ENCODE results near the gene PGAP6.
A peak's percentile ranks its signal among the peaks of the same experiment; 100 is the strongest.

PGAP6 gene

GRCh38 chr16:324451-325334 is 57.1 kb downstream of the PGAP6 start:
- DNase-seq (ENCODE audit: low spot score): peak; percentile 53

GRCh38 chr16:324201-324450 is 57.7 kb downstream of the PGAP6 start:
- no peak for DNase-seq (ENCODE audit: low spot score)

GRCh38 chr16:322476-323143 is 59.2 kb downstream of the PGAP6 start:
- DNase-seq (ENCODE audit: low spot score): no peak

GRCh38 chr16:321532-321931 is 60.2 kb downstream of the PGAP6 start:
- no peak for DNase-seq (ENCODE audit: low spot score)

Data from SW480 (cell line).